Caco-2 (cell line): ENCODE results near the gene MPL. TPM values are rescaled to one million over a fixed set of nuclear protein-coding genes. Genes with fewer than 3 reads are reported as not detected.
"Not testable (repeated sequence)": the region's sequence is repeated elsewhere in the genome, so short reads cannot be mapped to it uniquely, and the experiment has no call there.

Experiments used
- BruUV-seq: library from RNA; stranded (reverse); fragments of 400-500 nt; replicated peaks from 2 replicates; lab custom pipeline; 2021; lab: Mats Ljungman, UMichigan
- CTCF ChIA-PET: fragments of 300-600 bp; sonication (Branson Sonifier 250); formaldehyde crosslinking; loops from one replicate; lab custom pipeline; 2022; ENCODE audit warnings: antibody characterized with exemption; lab: Charles Lee
- POLR2A ChIA-PET: fragments of 300-600 bp; sonication (Branson Sonifier 250); formaldehyde crosslinking; loops from one replicate; lab custom pipeline; 2022; ENCODE audit warnings: antibody characterized with exemption; lab: Charles Lee
- DNase-seq, 2 experiments: peaks; one replicate each; pipeline versions ENCODE4 v3.0.0 to v3.0.0-alpha.2; 2020 to 2022
- H3K27me3 ChIP-seq: replicated peaks from 2 replicates; pipeline ENCODE4 v1.6.0; 2011; ENCODE audit warnings: low read length; ENCODE audit not compliant: control insufficient read depth, insufficient read depth
- H3K36me3 ChIP-seq: 2 replicates; pipeline ENCODE4 v1.5.1; 2011; ENCODE audit warnings: low read length; ENCODE audit not compliant: control insufficient read depth, insufficient read depth
- H3K4me1 ChIP-seq: fragments of 250-450 bp; sonication (Bioruptor Pico); 2 replicates; pipeline ENCODE4 v1.5.1; 2020; ENCODE audit warnings: mild to moderate bottlenecking
- H3K4me3 ChIP-seq: 2 replicates; pipeline ENCODE4 v1.5.1; 2011; ENCODE audit warnings: low read depth, mild to moderate bottlenecking, control low read depth, low read length
- H3K9me3 ChIP-seq: fragments of 250-450 bp; sonication (Bioruptor Pico); 2 replicates; pipeline ENCODE4 v1.5.1; 2020; ENCODE audit warnings: mild to moderate bottlenecking, moderate library complexity
- H3K27ac Mint-ChIP-seq: one replicate; pipeline ENCODE4 v1.8.0; 2022; ENCODE audit warnings: mixed read lengths; ENCODE audit not compliant: unreplicated experiment
- H3K27me3 Mint-ChIP-seq: one replicate; pipeline ENCODE4 v1.8.0; 2022; ENCODE audit warnings: mixed read lengths; ENCODE audit not compliant: insufficient read depth, unreplicated experiment
- H3K36me3 Mint-ChIP-seq: one replicate; pipeline ENCODE4 v1.8.0; 2022; ENCODE audit warnings: mild to moderate bottlenecking, mixed read lengths; ENCODE audit not compliant: insufficient read depth, unreplicated experiment
- H3K4me1 Mint-ChIP-seq: one replicate; pipeline ENCODE4 v1.8.0; 2022; ENCODE audit warnings: low read depth, mixed read lengths; ENCODE audit not compliant: unreplicated experiment
- H3K4me3 Mint-ChIP-seq: one replicate; pipeline ENCODE4 v1.8.0; 2022; ENCODE audit warnings: mild to moderate bottlenecking, moderate library complexity, mixed read lengths; ENCODE audit not compliant: unreplicated experiment
- H3K9me3 Mint-ChIP-seq: one replicate; pipeline ENCODE4 v1.8.0; 2022; ENCODE audit warnings: mixed read lengths; ENCODE audit not compliant: unreplicated experiment
- CTCF ChIP-seq, 2 experiments: fragments of 200-600 bp in 1 of 2; IDR thresholded peaks; 1 replicate in 1 of 2; 2 replicates in 1 of 2; pipeline versions ENCODE4 v1.5.1 to v1.8.0; 2011 to 2022; ENCODE audit warnings: antibody characterized with exemption in 1 of 2, control low read depth in 1 of 2, inconsistent platforms in 1 of 2, low read depth in 1 of 2, low read length in 1 of 2, mild to moderate bottlenecking in 1 of 2, moderate library complexity in 1 of 2; ENCODE audit not compliant: insufficient read depth in 1 of 2, severe bottlenecking in 1 of 2, unreplicated experiment in 1 of 2
- intact Hi-C: fragments of 100-400 bp; cut with micrococcal nuclease; formaldehyde crosslinking; loops from one replicate; pipeline ENCODE4 v1.10.0; 2022; ENCODE audit not compliant: unreplicated experiment
- total RNA-seq: library from RNA; stranded (reverse); gene quantifications from 2 replicates; pipeline ENCODE4 v1.2.3, GENCODE V29; 2022

Gene MPL
- total RNA-seq, 1 experiment from 2014 or later = not detected

GRCh38 chr1:43367904-43368645, 30.5 kb downstream of the MPL start, which contains the start of gene ELOVL1:
Gene ELOVL1 (minus strand): TSS chr1:43368011. CDS start chr1:43365609, 2,402 bp downstream.
- Histone ChIP-seq H3K4me3 (peak within 1 kb of the TSS; percentile 76), H3K9me3 (no peaks in the 10 kb centered on the region), H3K36me3 (peaks cover 4% of the 10 kb centered on the region), H3K4me1 (peaks cover 35% of the 10 kb centered on the region), H3K27me3 (no peaks in the 10 kb centered on the region)
- DNase-seq = peak; percentile 89 to 93
- intact Hi-C loops = loop anchor here (1.0 kb wide), 2 partner anchors 21 to 46 kb away; partner anchors contain the start of genes MED8 and SZT2
- CTCF ChIA-PET = interaction anchor here (0.7 to 3.1 kb wide), 8 partner anchors 10 to 141 kb away, joined by 3 to 36 read pairs (median 4); partner anchors contain the start of genes C1orf210 and CDC20
- H3K4me1 Mint-ChIP-seq = peaks cover 25% of the 10 kb centered on the region
- no TSS peak for BruUV-seq
- H3K36me3 Mint-ChIP-seq = peaks cover 30% of the 10 kb centered on the region
- no peaks in the 10 kb centered on the region for H3K27me3 Mint-ChIP-seq
- peak within 1 kb of the TSS; percentile 79 for H3K4me3 Mint-ChIP-seq
- peak within 1 kb of the TSS; percentile 84 for H3K27ac Mint-ChIP-seq
- POLR2A ChIA-PET = interaction anchor here (0.6 to 2.8 kb wide), 10 partner anchors 8 to 282 kb away, joined by 3 to 19 read pairs (median 5); partner anchors contain the start of genes C1orf210, CDC20, MED8 and TMEM125
- peak in 1 of 2 experiments; percentile 15 for TF ChIP-seq CTCF (IDR thresholded peaks at IDR 0.05; ENCODE audit: insufficient read depth in 1 of 2, low read depth in 1 of 2, low read length in 1 of 2, severe bottlenecking in 1 of 2, unreplicated experiment in 1 of 2)
- H3K9me3 Mint-ChIP-seq = no peaks in the 10 kb centered on the region

GRCh38 chr1:43368646-43369020, 31.0 kb downstream of the MPL start:
- DNase-seq = peak in 1 of 2 experiments; percentile 24
- TF ChIP-seq CTCF (IDR thresholded peaks at IDR 0.05; ENCODE audit: insufficient read depth in 1 of 2, low read depth in 1 of 2, low read length in 1 of 2, severe bottlenecking in 1 of 2, unreplicated experiment in 1 of 2) = no peak
- peak overlapping the region; percentile 84 for H3K27ac Mint-ChIP-seq
- BruUV-seq = TSS peak; percentile 86
- intact Hi-C loops = loop anchor here (1.0 kb wide), 2 partner anchors 21 to 46 kb away; partner anchors contain the start of genes MED8 and SZT2
- no peaks in the 10 kb centered on the region for H3K9me3 Mint-ChIP-seq
- peaks cover 25% of the 10 kb centered on the region for H3K4me1 Mint-ChIP-seq
- H3K4me3 ChIP-seq = peak overlapping the region; percentile 76
- H3K4me3 Mint-ChIP-seq = peak overlapping the region; percentile 79
- H3K36me3 ChIP-seq = peaks cover 3% of the 10 kb centered on the region
- H3K4me1 ChIP-seq = peaks cover 34% of the 10 kb centered on the region
- H3K9me3 ChIP-seq = no peaks in the 10 kb centered on the region
- CTCF ChIA-PET = interaction anchor here (0.7 to 3.1 kb wide), 3 partner anchors 10 to 142 kb away, joined by 3 to 36 read pairs (median 4); partner anchors contain the start of genes C1orf210 and CDC20
- POLR2A ChIA-PET = interaction anchor here (0.6 to 2.8 kb wide), 9 partner anchors 8 to 282 kb away, joined by 3 to 19 read pairs (median 6); partner anchors contain the start of genes C1orf210, CDC20, MED8 and TMEM125
- H3K27me3 Mint-ChIP-seq = no peaks in the 10 kb centered on the region
- no peaks in the 10 kb centered on the region for H3K27me3 ChIP-seq
- peaks cover 24% of the 10 kb centered on the region for H3K36me3 Mint-ChIP-seq

GRCh38 chr1:43369779-43370178, 32.2 kb downstream of the MPL start:
- H3K27ac Mint-ChIP-seq, H3K9me3 ChIP-seq, H3K4me3 Mint-ChIP-seq, BruUV-seq, intact Hi-C loops, H3K9me3 Mint-ChIP-seq, H3K4me3 ChIP-seq, H3K36me3 ChIP-seq, H3K27me3 ChIP-seq, DNase-seq, H3K27me3 Mint-ChIP-seq: not testable (repeated sequence)
- H3K36me3 Mint-ChIP-seq = peaks cover 14% of the 10 kb centered on the region
- ChIA-PET POLR2A (interaction anchor here (0.6 to 0.7 kb wide), 2 partner anchors 9 to 404 kb away, joined by 3 to 10 read pairs; no protein-coding TSS in a partner anchor), CTCF (interaction anchor here (0.6 to 1.2 kb wide), 2 partner anchors 44 to 130 kb away, joined by 4 to 10 read pairs; no protein-coding TSS in a partner anchor)
- H3K4me1 ChIP-seq = peaks cover 23% of the 10 kb centered on the region
- peaks cover 16% of the 10 kb centered on the region for H3K4me1 Mint-ChIP-seq
